ENCODE results near the gene SYT14. TPM values are rescaled to one million over a fixed set of nuclear protein-coding genes. Genes with fewer than 3 reads are reported as not detected.

Gene SYT14
- total RNA-seq, 1 experiment from 2014 or later = 1.4 TPM

GRCh38 chr1:209929751-209930150, 8.3 kb upstream of the SYT14 start:
- no TSS peak for BruUV-seq (replicated peaks)
- no peak for TF ChIP-seq CTCF (conservative IDR thresholded peaks at IDR 0.05)
- TF ChIP-seq EZH2 (IDR thresholded peaks at IDR 0.05; ENCODE audit: low read depth) = no peak
- H3K27me3 ChIP-seq (ENCODE audit: insufficient read depth, low read depth) = no peaks in the 10 kb centered on the region
- no peaks in the 10 kb centered on the region for H3K36me3 ChIP-seq (ENCODE audit: low read depth)
- no peaks in the 10 kb centered on the region for H4K20me1 ChIP-seq (ENCODE audit: insufficient read depth)
- no peaks in the 10 kb centered on the region for H3K79me2 ChIP-seq (ENCODE audit: low read depth)
- no peak for DNase-seq
- H3K4me2 ChIP-seq = no peak overlapping the region
- CTCF ChIA-PET = interaction anchor here (0.6 kb wide), 1 partner anchor 70 kb away, joined by 4 read pairs; no protein-coding TSS in a partner anchor
- no peaks in the 10 kb centered on the region for H3F3A ChIP-seq (ENCODE audit: insufficient read depth, low read depth)
- peaks cover 6% of the 10 kb centered on the region; the same call in 1 of the 2 replicates for H3K4me1 ChIP-seq (replicated peaks; ENCODE audit: insufficient read depth)
- H3K4me3 ChIP-seq = no peak overlapping the region
- no peak overlapping the region for H3K27ac ChIP-seq
- POLR2A ChIA-PET (ENCODE audit: unreplicated experiment) = no interaction called here
- H2AFZ ChIP-seq = no peak overlapping the region
- peaks cover 3% of the 10 kb centered on the region for H3K9me2 ChIP-seq (ENCODE audit: insufficient read depth)
- no peaks in the 10 kb centered on the region for H3K9me3 ChIP-seq (ENCODE audit: insufficient read depth, low read depth)
- intact Hi-C loops (cut with micrococcal nuclease; ENCODE audit: unreplicated experiment) = no loop called here

- H4K20me1 ChIP-seq (ENCODE audit: insufficient read depth) = no peaks in the 10 kb centered on the region
- H3K27me3 ChIP-seq (ENCODE audit: insufficient read depth, low read depth) = no peaks in the 10 kb centered on the region
- H3K4me1 ChIP-seq (replicated peaks; ENCODE audit: insufficient read depth) = peaks cover 3% of the 10 kb centered on the region; the same call in 1 of the 2 replicates
- no peak overlapping the region for H3K27ac ChIP-seq
- no peak overlapping the region for H3K4me3 ChIP-seq
- H2AFZ ChIP-seq = no peak overlapping the region
- no peaks in the 10 kb centered on the region for H3F3A ChIP-seq (ENCODE audit: insufficient read depth, low read depth)
- ChIA-PET POLR2A (ENCODE audit: unreplicated experiment) (no interaction called here), CTCF (no interaction called here)
- H3K79me2 ChIP-seq (ENCODE audit: low read depth) = no peaks in the 10 kb centered on the region
- peaks cover 3% of the 10 kb centered on the region for H3K9me2 ChIP-seq (ENCODE audit: insufficient read depth)
- no TSS peak for BruUV-seq (replicated peaks)
- TF ChIP-seq EZH2 (IDR thresholded peaks at IDR 0.05; ENCODE audit: low read depth) (no peak), CTCF (conservative IDR thresholded peaks at IDR 0.05) (no peak)
- no peak for DNase-seq
- no peaks in the 10 kb centered on the region for H3K9me3 ChIP-seq (ENCODE audit: insufficient read depth, low read depth)
- H3K36me3 ChIP-seq (ENCODE audit: low read depth) = no peaks in the 10 kb centered on the region
- H3K4me2 ChIP-seq = no peak overlapping the region
- intact Hi-C loops (cut with micrococcal nuclease; ENCODE audit: unreplicated experiment) = no loop called here
Measured at GRCh38 chr1:209931141-209931540, 6.9 kb upstream of the SYT14 start.

DNA sequence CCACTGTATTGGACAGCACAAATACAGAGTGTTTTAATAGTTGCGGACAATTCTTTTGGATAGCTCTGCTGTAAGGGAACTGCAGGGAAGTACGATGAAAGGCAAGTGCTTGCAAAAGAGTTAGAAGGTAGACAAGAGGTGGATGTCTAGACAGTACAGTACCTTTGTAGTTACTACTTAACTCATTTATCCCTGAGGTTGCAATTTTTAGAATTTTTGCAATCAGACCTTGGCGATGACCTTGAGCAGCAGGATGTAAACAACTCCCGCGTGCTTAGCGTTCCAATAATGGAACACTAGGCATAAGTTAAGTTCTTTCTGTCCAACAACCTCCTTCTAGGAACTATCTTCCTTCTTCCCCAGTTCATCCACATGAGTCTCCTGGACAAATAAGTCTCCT, 1.9 kb upstream of the SYT14 start:
- Histone ChIP-seq H3K36me3 (ENCODE audit: low read depth) (no peaks in the 10 kb centered on the region), H3K4me2 (no peak overlapping the region), H3K4me1 (replicated peaks; ENCODE audit: insufficient read depth) (no peaks in the 10 kb centered on the region), H3K79me2 (ENCODE audit: low read depth) (no peaks in the 10 kb centered on the region), H4K20me1 (ENCODE audit: insufficient read depth) (no peaks in the 10 kb centered on the region), H3K9me2 (ENCODE audit: insufficient read depth) (peaks cover 3% of the 10 kb centered on the region; the same call in 1 of the 2 replicates), H3F3A (ENCODE audit: insufficient read depth, low read depth) (no peaks in the 10 kb centered on the region), H3K27me3 (ENCODE audit: insufficient read depth, low read depth) (no peaks in the 10 kb centered on the region), H2AFZ (no peak overlapping the region), H3K27ac (no peak overlapping the region), H3K4me3 (no peak overlapping the region), H3K9me3 (ENCODE audit: insufficient read depth, low read depth) (no peaks in the 10 kb centered on the region)
- BruUV-seq (replicated peaks) = no TSS peak
- no peak for DNase-seq
- POLR2A ChIA-PET (ENCODE audit: unreplicated experiment) = no interaction called here
- intact Hi-C loops (cut with micrococcal nuclease; ENCODE audit: unreplicated experiment) = no loop called here
- CTCF ChIA-PET = no interaction called here
- TF ChIP-seq EZH2 (IDR thresholded peaks at IDR 0.05; ENCODE audit: low read depth) (no peak), CTCF (conservative IDR thresholded peaks at IDR 0.05) (no peak)
